ENCODE data around the gene PTPRE.

DNA sequence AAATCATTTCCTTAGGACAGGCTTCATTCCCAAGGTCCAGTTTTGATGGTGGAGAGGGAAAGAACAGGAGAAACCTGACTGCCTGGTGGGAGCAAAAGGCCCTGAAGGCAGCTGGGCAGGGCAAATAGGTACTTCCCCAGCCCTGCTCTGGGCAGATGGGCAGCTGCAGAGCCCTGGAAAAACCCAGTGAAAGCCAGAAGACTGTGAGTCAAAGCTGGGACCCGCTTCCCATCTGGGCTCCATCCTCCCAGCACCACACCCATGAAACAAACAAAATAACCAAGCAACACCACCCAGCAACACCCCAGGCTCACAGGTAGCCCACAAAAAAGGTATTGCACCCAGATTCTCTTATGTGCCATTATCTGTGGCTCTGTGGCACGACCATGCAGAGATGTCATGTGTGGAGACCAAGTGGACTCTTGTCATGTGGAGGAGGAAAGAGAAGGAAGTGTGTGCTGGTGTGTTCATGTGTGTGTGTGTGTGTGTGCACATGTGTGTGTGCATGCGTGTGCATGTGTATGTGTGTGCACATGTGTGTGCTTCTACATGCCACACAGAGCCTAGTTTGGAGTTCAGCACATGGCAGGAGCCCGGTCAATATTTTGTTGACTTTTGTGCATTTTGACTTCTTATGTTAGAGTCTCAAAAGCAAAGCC lies 24.0 kb upstream of the PTPRE start:
- TF ChIP-seq, protein P1, sequence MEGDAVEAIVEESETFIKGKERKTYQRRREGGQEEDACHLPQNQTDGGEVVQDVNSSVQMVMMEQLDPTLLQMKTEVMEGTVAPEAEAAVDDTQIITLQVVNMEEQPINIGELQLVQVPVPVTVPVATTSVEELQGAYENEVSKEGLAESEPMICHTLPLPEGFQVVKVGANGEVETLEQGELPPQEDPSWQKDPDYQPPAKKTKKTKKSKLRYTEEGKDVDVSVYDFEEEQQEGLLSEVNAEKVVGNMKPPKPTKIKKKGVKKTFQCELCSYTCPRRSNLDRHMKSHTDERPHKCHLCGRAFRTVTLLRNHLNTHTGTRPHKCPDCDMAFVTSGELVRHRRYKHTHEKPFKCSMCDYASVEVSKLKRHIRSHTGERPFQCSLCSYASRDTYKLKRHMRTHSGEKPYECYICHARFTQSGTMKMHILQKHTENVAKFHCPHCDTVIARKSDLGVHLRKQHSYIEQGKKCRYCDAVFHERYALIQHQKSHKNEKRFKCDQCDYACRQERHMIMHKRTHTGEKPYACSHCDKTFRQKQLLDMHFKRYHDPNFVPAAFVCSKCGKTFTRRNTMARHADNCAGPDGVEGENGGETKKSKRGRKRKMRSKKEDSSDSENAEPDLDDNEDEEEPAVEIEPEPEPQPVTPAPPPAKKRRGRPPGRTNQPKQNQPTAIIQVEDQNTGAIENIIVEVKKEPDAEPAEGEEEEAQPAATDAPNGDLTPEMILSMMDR (conservative IDR thresholded peaks at IDR 0.05; ENCODE audit: low read depth, low read length) = no peak
- no peak for TF ChIP-seq MXI1 (IDR thresholded peaks at IDR 0.05; ENCODE audit: borderline replicate concordance, low read depth, low read length)
- no peak for TF ChIP-seq RFX5 (IDR thresholded peaks at IDR 0.05; ENCODE audit: low read depth, low read length)
- no peak for TF ChIP-seq MAFK (IDR thresholded peaks at IDR 0.05; ENCODE audit: low read depth, low read length)
- no peak for TF ChIP-seq RAD21 (IDR thresholded peaks at IDR 0.05; ENCODE audit: low read length)
- TF ChIP-seq POLR2A (IDR thresholded peaks at IDR 0.05; ENCODE audit: low read depth, low read length) = no peak
- no peak for TF ChIP-seq RCOR1 (IDR thresholded peaks at IDR 0.05; ENCODE audit: insufficient replicate concordance, low read length)
- TF ChIP-seq SMC3 (IDR thresholded peaks at IDR 0.05; ENCODE audit: low read depth, low read length) = no peak
- TF ChIP-seq, protein P2, sequence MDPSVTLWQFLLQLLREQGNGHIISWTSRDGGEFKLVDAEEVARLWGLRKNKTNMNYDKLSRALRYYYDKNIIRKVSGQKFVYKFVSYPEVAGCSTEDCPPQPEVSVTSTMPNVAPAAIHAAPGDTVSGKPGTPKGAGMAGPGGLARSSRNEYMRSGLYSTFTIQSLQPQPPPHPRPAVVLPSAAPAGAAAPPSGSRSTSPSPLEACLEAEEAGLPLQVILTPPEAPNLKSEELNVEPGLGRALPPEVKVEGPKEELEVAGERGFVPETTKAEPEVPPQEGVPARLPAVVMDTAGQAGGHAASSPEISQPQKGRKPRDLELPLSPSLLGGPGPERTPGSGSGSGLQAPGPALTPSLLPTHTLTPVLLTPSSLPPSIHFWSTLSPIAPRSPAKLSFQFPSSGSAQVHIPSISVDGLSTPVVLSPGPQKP (IDR thresholded peaks at IDR 0.05; ENCODE audit: borderline replicate concordance, low read depth, low read length) = no peak
- no peak for TF ChIP-seq CEBPB (IDR thresholded peaks at IDR 0.05; ENCODE audit: low read depth, low read length)
